HCT116 (cell line): ENCODE measurements around the gene RPS14. TPM values are rescaled to one million over a fixed set of nuclear protein-coding genes. Genes with fewer than 3 reads are reported as not detected.

Experiments used
- ATAC-seq: fragments of 200-7000 bp; cut with Tn5 transposase; 2 replicates; pipeline ENCODE4 v1.9.1; 2020; ENCODE audit warnings: mild to moderate bottlenecking, moderate library complexity
- BruUV-seq: library from RNA; stranded (reverse); fragments of 400-500 nt; replicated peaks from 2 replicates; lab custom pipeline; 2021; lab: Mats Ljungman, UMichigan
- CTCF ChIA-PET: fragments of 300-600 bp; sonication (Branson Sonifier 250); formaldehyde crosslinking; loops from one replicate; lab custom pipeline; 2021; ENCODE audit warnings: antibody characterized with exemption; lab: Charles Lee
- POLR2A ChIA-PET: fragments of 300-600, 350-600 bp; sonication (Branson Sonifier 250); formaldehyde crosslinking; loops from one replicate; lab custom pipeline; 2021; ENCODE audit warnings: antibody characterized with exemption; lab: Charles Lee
- RAD21 ChIA-PET, 2 experiments: fragments of 300-600 bp; sonication (Branson Sonifier 250); formaldehyde crosslinking; loops; one replicate each; lab custom pipeline; 2023; ENCODE audit warnings: low total read pairs in 2 of 2; ENCODE audit not compliant: uncharacterized antibody in 2 of 2, unreplicated experiment in 2 of 2, low non-redundant PET in 1 of 2; lab: Charles Lee
- DNase-seq: peaks from one replicate; pipeline ENCODE4 v3.0.0-alpha.2; 2010; ENCODE audit warnings: low read depth, low spot score
- H2AFZ ChIP-seq: fragments of 200-600 bp; shearing (Covaris generic), sonication (generic); 2 replicates; pipeline ENCODE4 v1.6.1; 2017; ENCODE audit warnings: low read depth, mixed run types, mixed read lengths, antibody characterized with exemption, low read length; ENCODE audit not compliant: poor library complexity, severe bottlenecking
- H3K27ac ChIP-seq: 2 replicates; pipeline ENCODE4 v1.5.1; 2012; ENCODE audit warnings: low read depth, low read length
- H3K27me3 ChIP-seq: fragments of 200-600 bp; sonication (generic); 2 replicates; pipeline ENCODE4 v1.6.1; 2016; ENCODE audit warnings: mixed run types, low read length, mixed read lengths; ENCODE audit not compliant: insufficient read depth
- H3K36me3 ChIP-seq, 2 experiments: fragments of 200-500 bp in 1 of 2; fragments of 200-600 bp in 1 of 2; sonication (Bioruptor generic) in 1 of 2; sonication (generic) in 1 of 2; 2 replicates each; pipeline versions ENCODE4 v1.5.1 to v1.6.1; 2014 to 2016; ENCODE audit warnings: low read length in 2 of 2, inconsistent platforms in 1 of 2, mixed read lengths in 1 of 2, mixed run types in 1 of 2; ENCODE audit not compliant: insufficient read depth in 2 of 2, control insufficient read depth in 1 of 2
- H3K4me1 ChIP-seq, 2 experiments: fragments of 200-600 bp in 1 of 2; sonication (generic) in 1 of 2; 2 replicates each; pipeline versions ENCODE4 v1.5.1 to v1.6.1; 2012 to 2017; ENCODE audit warnings: low read length in 2 of 2, inconsistent platforms in 1 of 2, mild to moderate bottlenecking in 1 of 2, mixed read lengths in 1 of 2, mixed run types in 1 of 2, moderate library complexity in 1 of 2; ENCODE audit not compliant: insufficient read depth in 2 of 2, control insufficient read depth in 1 of 2
- H3K4me2 ChIP-seq: fragments of 200-600 bp; sonication (generic); 2 replicates; pipeline ENCODE4 v1.6.1; 2017; ENCODE audit warnings: mixed run types, low read length, mixed read lengths
- H3K4me3 ChIP-seq, 2 experiments: fragments of 200-600 bp in 1 of 2; sonication (generic) in 1 of 2; replicated peaks in 1 of 2; 2 replicates each; pipeline ENCODE4 v1.5.1; 2011 to 2016; ENCODE audit warnings: low read length in 2 of 2, control low read depth in 1 of 2, low read depth in 1 of 2, mild to moderate bottlenecking in 1 of 2, mixed read lengths in 1 of 2, mixed run types in 1 of 2
- H3K79me2 ChIP-seq: fragments of 200-600 bp; sonication (generic); 2 replicates; pipeline ENCODE4 v1.6.1; 2017; ENCODE audit warnings: mild to moderate bottlenecking, mixed run types, low read length, moderate library complexity, mixed read lengths; ENCODE audit not compliant: insufficient read depth
- H3K9ac ChIP-seq: fragments of 200-600 bp; sonication (generic); 2 replicates; pipeline ENCODE4 v1.6.1; 2016; ENCODE audit warnings: low read length, mixed read lengths
- H3K9me2 ChIP-seq: fragments of 200-600 bp; sonication (generic), shearing (Covaris generic); 2 replicates; pipeline ENCODE4 v1.6.1; 2017; ENCODE audit warnings: mixed run types, mild to moderate bottlenecking, moderate library complexity; ENCODE audit not compliant: insufficient read depth
- H3K9me3 ChIP-seq, 2 experiments: fragments of 200-500 bp in 1 of 2; fragments of 200-600 bp in 1 of 2; sonication (Bioruptor generic) in 1 of 2; sonication (generic) in 1 of 2; 2 replicates each; pipeline ENCODE4 v1.6.1; 2014 to 2017; ENCODE audit warnings: low read length in 2 of 2, mixed read lengths in 2 of 2, inconsistent platforms in 1 of 2, low read depth in 1 of 2, mild to moderate bottlenecking in 1 of 2, mixed run types in 1 of 2, moderate library complexity in 1 of 2; ENCODE audit not compliant: control insufficient read depth in 1 of 2, insufficient read depth in 1 of 2
- H4K20me1 ChIP-seq: fragments of 200-600 bp; sonication (generic), shearing (Covaris generic); 2 replicates; pipeline ENCODE4 v1.6.1; 2017; ENCODE audit warnings: mixed run types, mild to moderate bottlenecking, moderate library complexity; ENCODE audit not compliant: insufficient read depth
- CBX3 ChIP-seq: IDR thresholded peaks from 2 replicates; pipeline ENCODE4 v1.6.1; 2012; ENCODE audit warnings: low read depth
- CEBPB ChIP-seq: IDR thresholded peaks from 2 replicates; pipeline ENCODE4 v1.6.1; 2012; ENCODE audit warnings: low read depth
- EGR1 ChIP-seq: IDR thresholded peaks from 2 replicates; pipeline ENCODE4 v1.6.1; 2012; ENCODE audit warnings: low read depth
- ELF1 ChIP-seq: IDR thresholded peaks from 2 replicates; pipeline ENCODE4 v1.6.1; 2012; ENCODE audit warnings: low read depth, borderline replicate concordance
- EZH2 ChIP-seq: fragments of 200-600 bp; sonication (generic); IDR thresholded peaks from 2 replicates; pipeline ENCODE4 v1.6.1; 2017; ENCODE audit warnings: antibody characterized with exemption, mixed run types
- EZH2phosphoT487 ChIP-seq: fragments of 200-600 bp; IDR thresholded peaks from 2 replicates; pipeline ENCODE4 v1.6.1; 2018; ENCODE audit warnings: antibody characterized with exemption, borderline replicate concordance
- POLR2A ChIP-seq: IDR thresholded peaks from 2 replicates; pipeline ENCODE4 v1.7.0; 2011; ENCODE audit warnings: borderline replicate concordance; ENCODE audit not compliant: insufficient read depth, insufficient read length; ENCODE audit errors: extremely low read depth
- RAD21 ChIP-seq: IDR thresholded peaks from 2 replicates; pipeline ENCODE4 v1.6.1; 2012; ENCODE audit warnings: low read depth, mild to moderate bottlenecking
- SIN3A ChIP-seq: IDR thresholded peaks from 2 replicates; pipeline ENCODE4 v1.6.1; 2012; ENCODE audit warnings: low read depth
- SRF ChIP-seq: IDR thresholded peaks from 2 replicates; pipeline ENCODE4 v1.6.1; 2012; ENCODE audit warnings: low read depth
- ZFX ChIP-seq: fragments of 450-650 bp; IDR thresholded peaks from 2 replicates; pipeline ENCODE4 v1.6.1; 2017
- ZNF274 ChIP-seq: fragments of 200-500 bp; sonication (Bioruptor generic); IDR thresholded peaks from 2 replicates; pipeline ENCODE4 v1.6.1; 2014; ENCODE audit warnings: mild to moderate bottlenecking, low read depth, low read length, inconsistent platforms
- intact Hi-C: fragments of 100-400 bp; cut with micrococcal nuclease; formaldehyde crosslinking; loops from 2 replicates; pipeline ENCODE4 v1.10.0; 2022
- total RNA-seq: library from RNA; stranded (reverse); gene quantifications from one replicate; pipeline ENCODE4 v1.2.1, GENCODE V29; 2021; ENCODE audit not compliant: unreplicated experiment
- TF ChIP-seq, protein P1 (sequence below), 3 experiments: fragments of 200-600 bp in 1 of 3; sonication (generic) in 1 of 3; IDR thresholded peaks in 2 of 3; conservative IDR thresholded peaks in 1 of 3; 2 replicates each; pipeline ENCODE4 v1.5.1; 2012 to 2017; ENCODE audit warnings: low read depth in 2 of 3, low read length in 2 of 3, antibody characterized with exemption in 1 of 3, borderline replicate concordance in 1 of 3, control low read depth in 1 of 3, mild to moderate bottlenecking in 1 of 3, mixed read lengths in 1 of 3, mixed run types in 1 of 3, moderate library complexity in 1 of 3; ENCODE audit not compliant: insufficient read depth in 1 of 3
- TF ChIP-seq, protein P2 (sequence below): IDR thresholded peaks from 2 replicates; pipeline ENCODE4 v1.6.1; 2011; ENCODE audit warnings: mild to moderate bottlenecking, low read length, moderate library complexity; ENCODE audit not compliant: insufficient replicate concordance; ENCODE audit errors: extremely low read depth

Gene RPS14
- total RNA-seq, 1 experiment from 2014 or later = 2,557 TPM

DNA sequence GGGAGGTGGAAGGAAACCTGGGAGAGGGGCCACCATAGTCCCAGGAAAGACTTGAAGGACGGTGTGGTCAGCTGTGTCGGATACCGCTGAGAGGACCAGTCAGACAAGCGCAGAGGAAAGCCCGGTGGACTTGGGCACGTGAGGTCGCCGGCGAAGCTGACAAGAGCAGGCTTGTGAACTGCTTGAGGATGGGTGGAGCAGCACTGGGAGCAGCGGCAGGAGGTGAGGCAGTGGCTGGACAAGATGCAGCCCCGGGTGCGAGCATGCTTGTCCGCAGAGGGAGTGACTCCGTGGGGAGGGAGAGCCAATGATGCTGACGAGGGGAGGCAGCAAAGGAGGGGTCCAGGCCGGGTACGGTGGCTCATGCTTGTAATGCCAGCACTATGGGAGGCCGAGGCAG is 18.5 kb downstream of the RPS14 start (continued):
- TF ChIP-seq, protein P1, sequence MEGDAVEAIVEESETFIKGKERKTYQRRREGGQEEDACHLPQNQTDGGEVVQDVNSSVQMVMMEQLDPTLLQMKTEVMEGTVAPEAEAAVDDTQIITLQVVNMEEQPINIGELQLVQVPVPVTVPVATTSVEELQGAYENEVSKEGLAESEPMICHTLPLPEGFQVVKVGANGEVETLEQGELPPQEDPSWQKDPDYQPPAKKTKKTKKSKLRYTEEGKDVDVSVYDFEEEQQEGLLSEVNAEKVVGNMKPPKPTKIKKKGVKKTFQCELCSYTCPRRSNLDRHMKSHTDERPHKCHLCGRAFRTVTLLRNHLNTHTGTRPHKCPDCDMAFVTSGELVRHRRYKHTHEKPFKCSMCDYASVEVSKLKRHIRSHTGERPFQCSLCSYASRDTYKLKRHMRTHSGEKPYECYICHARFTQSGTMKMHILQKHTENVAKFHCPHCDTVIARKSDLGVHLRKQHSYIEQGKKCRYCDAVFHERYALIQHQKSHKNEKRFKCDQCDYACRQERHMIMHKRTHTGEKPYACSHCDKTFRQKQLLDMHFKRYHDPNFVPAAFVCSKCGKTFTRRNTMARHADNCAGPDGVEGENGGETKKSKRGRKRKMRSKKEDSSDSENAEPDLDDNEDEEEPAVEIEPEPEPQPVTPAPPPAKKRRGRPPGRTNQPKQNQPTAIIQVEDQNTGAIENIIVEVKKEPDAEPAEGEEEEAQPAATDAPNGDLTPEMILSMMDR (IDR thresholded peaks at IDR 0.05 in 2 of 3, conservative IDR thresholded peaks at IDR 0.05 in 1 of 3; ENCODE audit: borderline replicate concordance in 1 of 3, insufficient read depth in 1 of 3, low read depth in 2 of 3, low read length in 2 of 3) = no peak
- TF ChIP-seq POLR2A (no peak), SIN3A (no peak), SRF (no peak)

DNA sequence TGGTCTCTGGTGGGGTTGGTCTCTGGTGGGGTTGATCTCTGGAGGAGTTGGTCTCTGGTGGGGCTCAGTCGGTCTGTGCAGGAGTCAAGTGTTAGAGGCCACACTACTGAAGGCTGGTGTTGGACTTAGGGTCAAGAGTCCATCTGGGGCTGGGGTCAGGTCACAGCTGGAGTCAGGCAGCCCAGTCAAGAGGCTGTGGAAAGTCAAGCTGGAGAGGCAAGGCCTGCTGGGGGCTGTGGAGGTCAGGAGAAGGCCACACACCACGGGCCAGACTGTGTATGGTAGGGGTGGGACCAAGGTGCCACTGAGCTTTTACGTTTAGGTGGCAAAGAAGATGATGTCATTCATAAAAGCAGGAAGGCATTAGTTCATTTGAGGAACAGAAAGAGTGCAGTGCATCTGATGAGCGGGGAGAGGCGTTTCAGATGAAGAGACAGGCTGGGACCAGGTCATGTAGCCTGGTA is 20.1 kb downstream of the RPS14 start:
- intact Hi-C loops = no loop called here

More for the DNA sequence above, 20.1 kb downstream of the RPS14 start:
- Histone ChIP-seq H3K9me2 (no peaks in the 10 kb centered on the region), H3K27ac (no peak overlapping the region), H3K4me2 (no peak overlapping the region), H2AFZ (no peak overlapping the region), H3K9ac (no peak overlapping the region)
- RAD21 ChIA-PET = no interaction called here
- no peak for DNase-seq
- TF ChIP-seq EGR1 = no peak
- TF ChIP-seq ELF1 = no peak
- no peak for TF ChIP-seq RAD21
- no peak for TF ChIP-seq ZFX
- no peak for TF ChIP-seq EZH2
- TF ChIP-seq CBX3 = no peak
- no peak for TF ChIP-seq SRF
- no peak for TF ChIP-seq EZH2phosphoT487
- no peak for TF ChIP-seq CEBPB
- TF ChIP-seq, protein P2, sequence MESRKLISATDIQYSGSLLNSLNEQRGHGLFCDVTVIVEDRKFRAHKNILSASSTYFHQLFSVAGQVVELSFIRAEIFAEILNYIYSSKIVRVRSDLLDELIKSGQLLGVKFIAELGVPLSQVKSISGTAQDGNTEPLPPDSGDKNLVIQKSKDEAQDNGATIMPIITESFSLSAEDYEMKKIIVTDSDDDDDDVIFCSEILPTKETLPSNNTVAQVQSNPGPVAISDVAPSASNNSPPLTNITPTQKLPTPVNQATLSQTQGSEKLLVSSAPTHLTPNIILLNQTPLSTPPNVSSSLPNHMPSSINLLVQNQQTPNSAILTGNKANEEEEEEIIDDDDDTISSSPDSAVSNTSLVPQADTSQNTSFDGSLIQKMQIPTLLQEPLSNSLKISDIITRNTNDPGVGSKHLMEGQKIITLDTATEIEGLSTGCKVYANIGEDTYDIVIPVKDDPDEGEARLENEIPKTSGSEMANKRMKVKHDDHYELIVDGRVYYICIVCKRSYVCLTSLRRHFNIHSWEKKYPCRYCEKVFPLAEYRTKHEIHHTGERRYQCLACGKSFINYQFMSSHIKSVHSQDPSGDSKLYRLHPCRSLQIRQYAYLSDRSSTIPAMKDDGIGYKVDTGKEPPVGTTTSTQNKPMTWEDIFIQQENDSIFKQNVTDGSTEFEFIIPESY = no peak
- TF ChIP-seq ZNF274 = no peak
- TF ChIP-seq, all 23 proteins: peak for 0
- ATAC-seq = no peak
- no peaks in the 10 kb centered on the region for H3K4me1 ChIP-seq
- no peaks in the 10 kb centered on the region for H3K79me2 ChIP-seq
- no peaks in the 10 kb centered on the region for H3K9me3 ChIP-seq
- H3K27me3 ChIP-seq = no peaks in the 10 kb centered on the region
- H3K4me3 ChIP-seq = no peak overlapping the region
- no peaks in the 10 kb centered on the region for H4K20me1 ChIP-seq
- BruUV-seq = no TSS peak
- ChIA-PET CTCF (no interaction called here), POLR2A (no interaction called here)
- H3K36me3 ChIP-seq = no peaks in the 10 kb centered on the region
